HepG2 (cell line): ENCODE data around the gene CTSA. TPM values are rescaled to one million over a fixed set of nuclear protein-coding genes. Genes with fewer than 3 reads are reported as not detected.
A peak's percentile ranks its signal among the peaks of the same experiment; 100 is the strongest.

ENCODE experiments used
- ATAC-seq: fragments of 200-7000 bp; cut with Tn5 transposase; 3 replicates; pipeline ENCODE4 v1.9.1; 2020; ENCODE audit warnings: mild to moderate bottlenecking, moderate library complexity
- BruUV-seq: library from RNA; stranded (reverse); fragments of 400-500 nt; replicated peaks from 2 replicates; lab custom pipeline; 2021; lab: Mats Ljungman, UMichigan
- CTCF ChIA-PET: fragments of 300-600 bp; formaldehyde crosslinking; extraction: SDS; loops from one replicate; lab custom pipeline; 2021; ENCODE audit warnings: low total read pairs, inconsistent platforms, low intra/inter-chr PET ratio; lab: Yijun Ruan, JAX
- POLR2A ChIA-PET: fragments of 350-600 bp; sonication (Branson Sonifier 250); formaldehyde crosslinking; loops from one replicate; lab custom pipeline; 2020; ENCODE audit warnings: antibody characterized with exemption, inconsistent platforms; lab: Yijun Ruan, JAX
- DNase-seq: peaks from one replicate; pipeline ENCODE4 v3.0.0-alpha.2; 2015; ENCODE audit warnings: low spot score
- FAIRE-seq: peaks from 3 replicates; lab custom pipeline; 2011; peaks lifted over from hg19 to GRCh38; lab: Jason Lieb, UNC
- H2AFZ ChIP-seq: one replicate; pipeline ENCODE4 v1.6.1; 2011; ENCODE audit warnings: low read length, inconsistent platforms
- H3K27ac ChIP-seq: fragments of 300-600 bp; 3 replicates; pipeline ENCODE4 v1.8.0; 2011; ENCODE audit warnings: mixed run types, mild to moderate bottlenecking, mixed read lengths, low read length, inconsistent platforms; ENCODE audit not compliant: insufficient read depth; ENCODE audit errors: extremely low read length
- H3K27me3 ChIP-seq, 2 experiments: fragments of 200-600 bp in 1 of 2; 2 replicates in 1 of 2; 3 replicates in 1 of 2; pipeline versions ENCODE4 v1.6.0 to v1.8.0; 2011; ENCODE audit warnings: low read length in 2 of 2, mild to moderate bottlenecking in 2 of 2, moderate library complexity in 2 of 2, inconsistent platforms in 1 of 2; ENCODE audit not compliant: insufficient read depth in 2 of 2, control insufficient read depth in 1 of 2
- H3K36me3 ChIP-seq, 2 experiments: fragments of 200-600 bp in 1 of 2; replicated peaks in 1 of 2; 2 replicates in 1 of 2; 3 replicates in 1 of 2; pipeline versions ENCODE4 v1.5.1 to v1.8.0; 2011; ENCODE audit warnings: low read length in 2 of 2, inconsistent platforms in 1 of 2; ENCODE audit not compliant: insufficient read depth in 2 of 2, control insufficient read depth in 1 of 2
- H3K4me1 ChIP-seq: 2 replicates; pipeline ENCODE4 v1.5.1; 2012; ENCODE audit warnings: low read length, inconsistent platforms; ENCODE audit not compliant: insufficient read depth
- H3K4me2 ChIP-seq: 2 replicates; pipeline ENCODE4 v1.6.0; 2011; ENCODE audit warnings: low read depth, low read length, inconsistent platforms
- H3K4me3 ChIP-seq, 3 experiments: fragments of 200-600 bp in 1 of 3; sonication (generic), shearing (Covaris generic) in 1 of 3; replicated peaks in 1 of 3; 2 replicates each; pipeline ENCODE4 v1.5.1; 2011 to 2016; ENCODE audit warnings: low read length in 3 of 3, inconsistent platforms in 2 of 3, low read depth in 2 of 3, mild to moderate bottlenecking in 2 of 3, control low read depth in 1 of 3, mixed read lengths in 1 of 3; ENCODE audit not compliant: insufficient read depth in 1 of 3
- H3K79me2 ChIP-seq: one replicate; pipeline ENCODE4 v1.6.1; 2011; ENCODE audit warnings: low read length, inconsistent platforms; ENCODE audit not compliant: insufficient read depth
- H3K9ac ChIP-seq: 2 replicates; pipeline ENCODE4 v1.6.0; 2011; ENCODE audit warnings: mild to moderate bottlenecking, low read depth, low read length, inconsistent platforms; ENCODE audit not compliant: insufficient read depth
- H3K9me3 ChIP-seq: 2 replicates; pipeline ENCODE4 v1.5.1; 2012; ENCODE audit warnings: mild to moderate bottlenecking, low read length
- H4K20me1 ChIP-seq: 2 replicates; pipeline ENCODE4 v1.6.0; 2011; ENCODE audit warnings: inconsistent platforms, mild to moderate bottlenecking, low read length, moderate library complexity; ENCODE audit not compliant: insufficient read depth
- ARID3A ChIP-seq: IDR thresholded peaks from 2 replicates; pipeline ENCODE4 v1.6.1; 2012; ENCODE audit warnings: low read depth, low read length, improper control_type of control experiment
- CREB3 ChIP-seq: sonication (generic); formaldehyde crosslinking; IDR thresholded peaks from 2 replicates; pipeline ENCODE4 v1.5.0; 2020; ENCODE audit warnings: missing genetic modification reagents
- FOXA1 ChIP-seq, 2 experiments: fragments of 450-650 bp in 1 of 2; sonication (generic) in 1 of 2; formaldehyde crosslinking in 1 of 2; IDR thresholded peaks; 2 replicates each; pipeline versions ENCODE4 v1.4.0 to v1.6.1; 2016 to 2020; ENCODE audit warnings: missing genetic modification reagents in 1 of 2
- HMG20B ChIP-seq: conservative IDR thresholded peaks from 2 replicates; pipeline ENCODE4 v1.6.1; 2016; ENCODE audit warnings: missing genetic modification reagents, missing compliant biosample characterization
- MTF2 ChIP-seq: sonication (generic); formaldehyde crosslinking; IDR thresholded peaks from 2 replicates; pipeline ENCODE4 v1.5.0; 2020; ENCODE audit warnings: missing genetic modification reagents, borderline replicate concordance
- POLR2A ChIP-seq, 2 experiments: IDR thresholded peaks; 2 replicates each; pipeline ENCODE4 v1.6.1; 2011; ENCODE audit warnings: low read depth in 2 of 2, low read length in 2 of 2, mild to moderate bottlenecking in 1 of 2, moderate library complexity in 1 of 2; ENCODE audit not compliant: insufficient read depth in 1 of 2
- POLR2AphosphoS5 ChIP-seq: IDR thresholded peaks from 2 replicates; pipeline ENCODE4 v1.6.1; 2012; ENCODE audit warnings: low read depth, low read length
- POLR2G ChIP-seq: fragments of 200-400 bp; formaldehyde crosslinking; IDR thresholded peaks from 2 replicates; pipeline ENCODE4 v1.6.1; 2018; ENCODE audit warnings: mild to moderate bottlenecking, low read depth, low read length, moderate library complexity
- ZC3H13 ChIP-seq: sonication (generic); formaldehyde crosslinking; IDR thresholded peaks from 2 replicates; pipeline ENCODE4 v1.8.1; 2023; ENCODE audit warnings: mild to moderate bottlenecking, missing genetic modification reagents, moderate library complexity
- ZKSCAN1 ChIP-seq: fragments of 150-350 bp; IDR thresholded peaks from 2 replicates; pipeline ENCODE4 v1.6.1; 2014; ENCODE audit warnings: low read length
- ZMAT5 ChIP-seq: sonication (generic); formaldehyde crosslinking; IDR thresholded peaks from 2 replicates; pipeline ENCODE4 v1.5.0; 2020; ENCODE audit warnings: mild to moderate bottlenecking, low read depth, missing genetic modification reagents, borderline replicate concordance
- ZNF30 ChIP-seq: sonication (generic); formaldehyde crosslinking; IDR thresholded peaks from 2 replicates; pipeline ENCODE4 v1.5.0; 2020; ENCODE audit warnings: mild to moderate bottlenecking, missing genetic modification reagents
- ZNF34 ChIP-seq: sonication (generic); formaldehyde crosslinking; IDR thresholded peaks from 2 replicates; pipeline ENCODE4 v1.4.0; 2020; ENCODE audit warnings: mild to moderate bottlenecking, missing genetic modification reagents, borderline replicate concordance
- ZNF362 ChIP-seq: sonication (generic); formaldehyde crosslinking; IDR thresholded peaks from 2 replicates; pipeline ENCODE4 v1.4.0; 2020; ENCODE audit warnings: missing genetic modification reagents, mild to moderate bottlenecking, borderline replicate concordance
- ZNF44 ChIP-seq: sonication (generic); formaldehyde crosslinking; IDR thresholded peaks from 2 replicates; pipeline ENCODE4 v1.5.1; 2020; ENCODE audit warnings: mild to moderate bottlenecking, missing genetic modification reagents
- ZNF598 ChIP-seq: sonication (generic); formaldehyde crosslinking; IDR thresholded peaks from 2 replicates; pipeline ENCODE4 v1.5.1; 2020; ENCODE audit warnings: mild to moderate bottlenecking, missing genetic modification reagents, borderline replicate concordance
- ZNF746 ChIP-seq: sonication (generic); formaldehyde crosslinking; IDR thresholded peaks from 2 replicates; pipeline ENCODE4 v1.8.0; 2022; ENCODE audit warnings: mild to moderate bottlenecking, missing genetic modification reagents
- ZXDC ChIP-seq: sonication (generic); formaldehyde crosslinking; IDR thresholded peaks from 2 replicates; pipeline ENCODE4 v1.5.0; 2020; ENCODE audit warnings: mild to moderate bottlenecking, missing genetic modification reagents
- WGBS: methylation state at CpG from one replicate; pipeline ENCODE4 v1.1.6; 2017; ENCODE audit warnings: low lambda C conversion rate; 5-methylcytosine and 5-hydroxymethylcytosine counted together
- in situ Hi-C: cut with HindIII; loops from 2 replicates; pipeline ENCODE4 v1.10.0; 2017; ENCODE audit warnings: low pct_unique_long_range_greater_than_20kb; ENCODE audit not compliant: extremely low pct_ligation_motif_present
- intact Hi-C: fragments of 100-400 bp; cut with micrococcal nuclease; formaldehyde crosslinking; loops from one replicate; pipeline ENCODE4 v1.10.0; 2022; ENCODE audit not compliant: unreplicated experiment
- polyA plus RNA-seq, 8 experiments: library from polyadenylated mRNA; depleted of rRNA in 3 of 8; stranded (reverse) in 7 of 8; unstranded in 1 of 8; fragments of >200 nt; fragmentation: Illumina TruSeq in 4 of 8; extraction: Trizol in 4 of 8; gene quantifications; 2 replicates each; pipeline versions ENCODE4 v1.2.1 to v1.2.3, GENCODE V29; 2011 to 2016; ENCODE audit warnings: low read depth in 4 of 8, missing spikeins in 1 of 8, mixed read lengths in 1 of 8; ENCODE audit not compliant: insufficient read depth in 1 of 8
- total RNA-seq, 5 experiments: library from RNA; depleted of rRNA; stranded (reverse); fragments of >200 nt; fragmentation: Illumina TruSeq; extraction: Trizol; gene quantifications; 2 replicates each; pipeline ENCODE4 v1.2.3, GENCODE V29; 2016; ENCODE audit warnings: low read depth in 1 of 5

CTSA gene
- total and polyA plus RNA-seq, 2 of the 13 experiments (the other 11 are each of a cell fraction or from before 2014, with no cell fraction given), result 202 to 231 TPM

- ChIA-PET CTCF (no interaction called here), POLR2A (interaction anchor here (1.5 to 7.5 kb wide), 4 partner anchors 18 to 59 kb away, joined by 4 to 78 read pairs (median 9); partner anchors contain the start of genes PCIF1 and SNX21)
- Histone ChIP-seq H3K27me3 (no peaks in the 10 kb centered on the region), H3K27ac (no peak within 1 kb of the TSS), H3K4me2 (peak within 1 kb of the TSS; percentile 85; the same call in 1 of the 2 replicates), H4K20me1 (no peaks in the 10 kb centered on the region), H3K79me2 (peaks cover 32% of the 10 kb centered on the region), H3K4me1 (peaks cover 46% of the 10 kb centered on the region), H3K4me3 (no peak within 1 kb of the TSS), H3K9me3 (no peaks in the 10 kb centered on the region), H3K36me3 (peaks cover 21 to 44% of the 10 kb centered on the region in 2 experiments), H2AFZ (no peak within 1 kb of the TSS), H3K9ac (no peak within 1 kb of the TSS)
- in situ Hi-C loops, result no loop called here
- DNase-seq (no peak), ATAC-seq (no peak), FAIRE-seq (no peak)
- BruUV-seq, result no TSS peak
- intact Hi-C loops, result loop anchor here (10.0 kb wide), 1 partner anchor 93 kb away; the partner anchor contains the start of genes DNTTIP1 and WFDC3
- 99% methylated on average over 8 of the region's 8 CpGs for WGBS
- TF ChIP-seq ZKSCAN1 (no peak), ZNF598 (CRISPR knock-in tag) (no peak), ZNF362 (CRISPR knock-in tag) (no peak), POLR2AphosphoS5 (0 out of 2 replicates have a peak, but pooled peaks have one; percentile 25), ZNF44 (CRISPR knock-in tag) (no peak), ZNF30 (CRISPR knock-in tag) (no peak), POLR2G (peak; percentile 46), ZNF34 (CRISPR knock-in tag) (no peak), HMG20B (CRISPR knock-in tag) (no peak), ZXDC (no peak), CREB3 (CRISPR knock-in tag) (no peak), ZNF746 (CRISPR knock-in tag) (0 out of 2 replicates have a peak, but pooled peaks have one; percentile 12), MTF2 (CRISPR knock-in tag) (no peak), FOXA1 (IDR thresholded peaks at IDR 0.05) (no peak), FOXA1 (CRISPR knock-in tag; IDR thresholded peaks at IDR 0.05) (no peak), POLR2A (IDR thresholded peaks at IDR 0.05; ENCODE audit: insufficient read depth in 1 of 2, low read depth in 2 of 2, low read length in 2 of 2) (peak in 1 of 2 experiments; percentile 24; a peak in 2 of 4 replicates), ZMAT5 (CRISPR knock-in tag) (no peak), ARID3A (no peak), ZC3H13 (peak; percentile 26; the same call in 1 of the 2 replicates)
Observed at GRCh38 chr20:45887346-45887715, 3.8 kb upstream of the CTSA start, which contains the start of gene SPATA25. SPATA25 (minus strand) TSS chr20:45887622; CDS start chr20:45887590, 32 bp downstream.
